Calu3 (cell line): ENCODE data around the gene ATP8A2. TPM values are rescaled to one million over a fixed set of nuclear protein-coding genes. Genes with fewer than 3 reads are reported as not detected.

Experiments used
- BruUV-seq: library from RNA; stranded (reverse); fragments of 400-500 nt; replicated peaks from 2 replicates; lab custom pipeline; 2021; lab: Mats Ljungman, UMichigan
- CTCF ChIA-PET: fragments of 300-600 bp; sonication (Branson Sonifier 250); formaldehyde crosslinking; loops from one replicate; lab custom pipeline; 2022; ENCODE audit warnings: antibody characterized with exemption; lab: Charles Lee
- DNase-seq: peaks from one replicate; pipeline ENCODE4 v3.0.0; 2022
- H3K27ac Mint-ChIP-seq: one replicate; pipeline ENCODE4 v1.8.0; 2022; ENCODE audit warnings: mixed read lengths; ENCODE audit not compliant: unreplicated experiment
- H3K27me3 Mint-ChIP-seq: one replicate; pipeline ENCODE4 v1.8.0; 2022; ENCODE audit warnings: mixed read lengths; ENCODE audit not compliant: unreplicated experiment
- H3K36me3 Mint-ChIP-seq: one replicate; pipeline ENCODE4 v1.8.0; 2022; ENCODE audit warnings: mild to moderate bottlenecking, moderate library complexity, mixed read lengths; ENCODE audit not compliant: insufficient read depth, unreplicated experiment
- H3K4me1 Mint-ChIP-seq: one replicate; pipeline ENCODE4 v1.8.0; 2022; ENCODE audit warnings: mild to moderate bottlenecking, low read depth, mixed read lengths; ENCODE audit not compliant: unreplicated experiment
- H3K4me3 Mint-ChIP-seq: one replicate; pipeline ENCODE4 v1.8.0; 2022; ENCODE audit warnings: mild to moderate bottlenecking, low read depth, moderate library complexity, mixed read lengths; ENCODE audit not compliant: unreplicated experiment
- H3K9me3 Mint-ChIP-seq: one replicate; pipeline ENCODE4 v1.8.0; 2022; ENCODE audit warnings: low read depth, mixed read lengths; ENCODE audit not compliant: unreplicated experiment
- intact Hi-C: fragments of 100-400 bp; cut with micrococcal nuclease; formaldehyde crosslinking; loops from one replicate; pipeline ENCODE4 v1.10.0; 2022; ENCODE audit not compliant: unreplicated experiment
- total RNA-seq: library from RNA; stranded (reverse); gene quantifications from 2 replicates; pipeline ENCODE4 v1.2.3, GENCODE V29; 2022
- TF ChIP-seq, protein P1 (sequence below): fragments of 200-600 bp; IDR thresholded peaks from one replicate; pipeline ENCODE4 v1.8.0; 2022; ENCODE audit warnings: antibody characterized with exemption; ENCODE audit not compliant: unreplicated experiment

ATP8A2 gene
- total RNA-seq, 1 experiment from 2014 or later: 0.05 TPM

DNA sequence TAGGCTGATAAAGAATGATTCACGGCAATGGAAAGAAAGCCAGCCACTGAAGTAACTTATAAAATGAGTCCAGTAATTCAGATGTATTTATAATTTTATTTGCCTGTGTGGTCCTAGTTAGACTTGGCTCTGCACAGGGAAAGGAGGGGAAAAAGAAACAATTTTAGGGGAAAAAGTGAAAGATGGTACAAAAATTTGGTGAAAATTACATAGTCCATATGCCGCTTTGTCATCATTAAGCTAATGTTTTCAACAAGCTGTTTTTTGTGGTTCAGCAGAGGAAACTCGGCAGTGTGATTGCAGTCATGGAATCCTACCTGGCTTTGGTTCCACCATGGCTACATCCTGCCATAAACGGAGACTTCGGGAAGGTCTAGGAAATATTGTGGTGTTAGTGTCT is 301.9 kb downstream of the ATP8A2 start:
- Mint-ChIP-seq H3K9me3 (peaks cover 5% of the 10 kb centered on the region), H3K4me3 (no peak overlapping the region), H3K4me1 (no peaks in the 10 kb centered on the region), H3K36me3 (no peaks in the 10 kb centered on the region), H3K27me3 (peaks cover 86% of the 10 kb centered on the region), H3K27ac (no peak overlapping the region)
- no peak for DNase-seq
- TF ChIP-seq, protein P1, sequence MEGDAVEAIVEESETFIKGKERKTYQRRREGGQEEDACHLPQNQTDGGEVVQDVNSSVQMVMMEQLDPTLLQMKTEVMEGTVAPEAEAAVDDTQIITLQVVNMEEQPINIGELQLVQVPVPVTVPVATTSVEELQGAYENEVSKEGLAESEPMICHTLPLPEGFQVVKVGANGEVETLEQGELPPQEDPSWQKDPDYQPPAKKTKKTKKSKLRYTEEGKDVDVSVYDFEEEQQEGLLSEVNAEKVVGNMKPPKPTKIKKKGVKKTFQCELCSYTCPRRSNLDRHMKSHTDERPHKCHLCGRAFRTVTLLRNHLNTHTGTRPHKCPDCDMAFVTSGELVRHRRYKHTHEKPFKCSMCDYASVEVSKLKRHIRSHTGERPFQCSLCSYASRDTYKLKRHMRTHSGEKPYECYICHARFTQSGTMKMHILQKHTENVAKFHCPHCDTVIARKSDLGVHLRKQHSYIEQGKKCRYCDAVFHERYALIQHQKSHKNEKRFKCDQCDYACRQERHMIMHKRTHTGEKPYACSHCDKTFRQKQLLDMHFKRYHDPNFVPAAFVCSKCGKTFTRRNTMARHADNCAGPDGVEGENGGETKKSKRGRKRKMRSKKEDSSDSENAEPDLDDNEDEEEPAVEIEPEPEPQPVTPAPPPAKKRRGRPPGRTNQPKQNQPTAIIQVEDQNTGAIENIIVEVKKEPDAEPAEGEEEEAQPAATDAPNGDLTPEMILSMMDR: no peak
- CTCF ChIA-PET: no interaction called here
- BruUV-seq: no TSS peak
- intact Hi-C loops: no loop called here

DNA sequence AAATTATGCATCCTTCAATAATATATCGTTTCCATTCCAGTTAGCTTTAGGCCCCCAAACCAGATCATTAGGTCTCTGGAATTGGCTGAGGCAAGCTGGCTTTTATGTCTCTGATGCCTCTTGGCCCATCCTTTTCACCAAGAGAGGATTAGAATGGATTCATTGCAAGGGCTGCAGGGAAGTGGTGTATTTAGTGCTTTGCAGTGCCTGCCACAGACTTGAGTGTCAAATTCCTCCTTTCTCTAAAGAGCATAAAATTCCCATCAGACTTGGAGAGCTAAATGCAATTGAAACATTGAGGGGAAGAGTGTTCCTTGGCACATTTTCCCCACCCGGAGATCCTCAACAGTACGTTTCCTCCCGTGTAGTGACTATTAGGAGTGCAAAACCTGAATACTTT is 302.6 kb downstream of the ATP8A2 start:
- peaks cover 6% of the 10 kb centered on the region for H3K9me3 Mint-ChIP-seq
- CTCF ChIA-PET: interaction anchor here (0.6 kb wide), 1 partner anchor 836 kb away, joined by 3 read pairs; no protein-coding TSS in a partner anchor
- BruUV-seq: no TSS peak
- H3K4me3 Mint-ChIP-seq: no peak overlapping the region
- TF ChIP-seq, protein P1: no peak
- intact Hi-C loops: no loop called here
- no peaks in the 10 kb centered on the region for H3K36me3 Mint-ChIP-seq
- no peak overlapping the region for H3K27ac Mint-ChIP-seq
- H3K27me3 Mint-ChIP-seq: peaks cover 86% of the 10 kb centered on the region
- no peaks in the 10 kb centered on the region for H3K4me1 Mint-ChIP-seq
- DNase-seq: no peak

DNA sequence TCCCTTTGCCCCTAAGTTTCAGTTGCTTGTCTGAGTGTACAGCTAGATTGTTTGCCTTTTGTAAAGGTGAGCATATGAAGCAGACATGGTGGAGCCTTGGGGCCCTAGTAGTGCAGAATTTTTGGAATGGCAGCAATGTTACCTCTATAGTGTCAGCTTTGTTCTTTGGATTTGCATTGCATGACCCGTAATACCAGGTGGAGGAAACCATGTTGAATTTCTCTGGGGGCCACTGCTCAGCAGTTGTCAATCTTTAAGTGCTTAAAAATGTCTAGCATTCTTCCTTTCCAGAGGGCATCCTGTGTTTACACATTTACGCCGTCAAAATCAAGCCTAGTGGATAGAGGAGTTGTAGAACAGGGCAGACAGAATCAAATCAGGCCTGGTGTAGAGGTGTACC is 303.3 kb downstream of the ATP8A2 start:
- TF ChIP-seq, protein P1: no peak
- no TSS peak for BruUV-seq
- intact Hi-C loops: no loop called here
- Mint-ChIP-seq H3K4me3 (no peak overlapping the region), H3K9me3 (peaks cover 2% of the 10 kb centered on the region), H3K27ac (no peak overlapping the region), H3K27me3 (peaks cover 86% of the 10 kb centered on the region), H3K4me1 (no peaks in the 10 kb centered on the region), H3K36me3 (no peaks in the 10 kb centered on the region)
- DNase-seq: no peak
- CTCF ChIA-PET: no interaction called here

DNA sequence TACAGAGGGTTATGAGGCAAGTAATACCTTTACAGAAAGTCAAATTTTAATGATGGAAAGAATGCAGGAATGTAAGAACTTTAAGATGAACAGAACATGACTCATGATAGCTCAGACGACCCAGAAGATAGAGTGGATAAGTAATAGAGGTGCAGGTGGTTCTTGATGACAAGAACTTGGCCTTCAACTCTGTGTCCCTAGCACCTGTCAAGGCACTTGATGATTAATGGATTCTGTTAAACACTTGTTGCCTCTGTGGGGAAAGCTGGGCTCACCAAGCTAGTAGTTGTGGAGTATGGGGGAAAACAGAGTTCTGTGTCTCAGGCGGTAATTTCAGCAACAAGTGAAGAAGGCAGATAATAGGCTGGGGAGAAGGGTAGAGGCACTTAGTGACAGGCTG is 306.2 kb downstream of the ATP8A2 start:
- peaks cover 2% of the 10 kb centered on the region for H3K9me3 Mint-ChIP-seq
- intact Hi-C loops: no loop called here
- BruUV-seq: no TSS peak
- H3K36me3 Mint-ChIP-seq: no peaks in the 10 kb centered on the region
- no peak overlapping the region for H3K4me3 Mint-ChIP-seq
- TF ChIP-seq, protein P1: no peak
- CTCF ChIA-PET: no interaction called here
- H3K27ac Mint-ChIP-seq: no peak overlapping the region
- H3K4me1 Mint-ChIP-seq: no peaks in the 10 kb centered on the region
- H3K27me3 Mint-ChIP-seq: peaks cover 85% of the 10 kb centered on the region
- no peak for DNase-seq
